IPS-NIHi7 (cell line): ENCODE data around the gene AIP.
"Not testable (repeated sequence)": the region's sequence is repeated elsewhere in the genome, so short reads cannot be mapped to it uniquely, and the experiment has no call there.

Experiments
- DNase-seq: peaks from one replicate; pipeline ENCODE4 v3.0.0; 2012; ENCODE audit warnings: mixed read lengths; ENCODE audit errors: extremely low spot score

Gene AIP

DNA sequence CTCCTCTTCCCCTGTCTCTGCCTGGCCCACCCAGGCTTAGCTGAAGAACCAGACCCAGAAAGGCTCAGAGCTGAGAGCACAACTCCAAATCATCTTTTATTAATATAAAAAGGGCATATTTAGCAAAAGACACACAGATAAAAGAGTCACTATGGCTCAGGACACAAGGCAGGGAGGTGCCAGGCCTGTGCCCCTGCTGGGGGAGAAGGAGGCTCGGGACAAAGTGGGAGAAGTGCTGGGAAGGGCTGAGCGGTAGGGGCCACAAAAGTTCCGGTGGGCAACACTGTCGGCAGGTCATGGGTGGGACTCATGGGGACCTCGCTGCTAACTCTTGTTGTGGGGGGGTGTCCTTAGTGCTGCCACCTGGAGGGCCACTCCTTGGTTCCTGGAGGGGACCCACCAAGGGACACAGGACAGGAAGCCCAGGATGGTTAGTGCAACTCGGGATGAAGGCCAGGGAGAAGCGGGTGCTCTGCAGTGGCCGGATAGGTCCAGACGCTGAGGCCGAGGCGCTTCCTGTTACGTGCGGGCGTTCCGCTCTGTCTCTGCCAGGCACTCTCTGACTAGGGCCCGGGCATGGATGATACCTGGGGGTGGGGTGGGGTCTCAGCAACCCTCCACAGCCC is 23.7 kb downstream of the AIP start:
- DNase-seq, result no peak

DNA sequence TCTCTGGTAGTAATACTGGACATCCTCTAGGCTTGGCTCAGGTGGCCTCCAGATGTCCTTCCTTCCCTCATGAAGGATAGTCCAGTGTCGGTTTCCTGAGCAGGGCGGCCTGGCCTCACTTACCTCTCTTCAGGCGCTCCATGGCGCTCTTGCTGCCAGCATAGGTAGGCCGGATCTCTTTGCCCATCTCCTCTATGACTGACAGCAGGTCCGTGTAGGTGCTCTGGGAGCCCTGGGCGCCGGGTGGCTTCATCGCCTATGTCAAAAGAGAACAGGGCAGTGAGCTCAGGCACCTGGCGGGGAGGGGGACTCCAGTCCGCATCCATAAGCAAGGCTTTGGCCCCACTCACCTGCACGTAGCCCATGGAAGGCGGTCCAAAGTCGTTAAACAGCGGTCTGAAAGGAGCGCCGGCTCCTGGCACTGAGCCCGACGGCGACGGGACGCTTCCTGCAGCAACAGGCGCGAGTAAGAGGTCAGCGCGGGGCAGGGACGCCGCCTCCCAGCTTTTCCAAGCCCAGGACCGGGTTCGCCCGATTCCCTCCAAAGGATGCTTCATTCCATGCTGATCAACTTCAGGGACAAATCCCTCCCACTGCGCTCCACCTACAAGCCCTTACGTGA is 24.5 kb downstream of the AIP start:
- peak; percentile 43 for DNase-seq

GRCh38 chr11:67507864-67508485 is 25.1 kb downstream of the AIP start, which contains the start of gene CDK2AP2:
Gene CDK2AP2 (minus strand): TSS chr11:67508162. CDS start chr11:67508082, 80 bp downstream.
- DNase-seq, result peak; percentile 99

DNA sequence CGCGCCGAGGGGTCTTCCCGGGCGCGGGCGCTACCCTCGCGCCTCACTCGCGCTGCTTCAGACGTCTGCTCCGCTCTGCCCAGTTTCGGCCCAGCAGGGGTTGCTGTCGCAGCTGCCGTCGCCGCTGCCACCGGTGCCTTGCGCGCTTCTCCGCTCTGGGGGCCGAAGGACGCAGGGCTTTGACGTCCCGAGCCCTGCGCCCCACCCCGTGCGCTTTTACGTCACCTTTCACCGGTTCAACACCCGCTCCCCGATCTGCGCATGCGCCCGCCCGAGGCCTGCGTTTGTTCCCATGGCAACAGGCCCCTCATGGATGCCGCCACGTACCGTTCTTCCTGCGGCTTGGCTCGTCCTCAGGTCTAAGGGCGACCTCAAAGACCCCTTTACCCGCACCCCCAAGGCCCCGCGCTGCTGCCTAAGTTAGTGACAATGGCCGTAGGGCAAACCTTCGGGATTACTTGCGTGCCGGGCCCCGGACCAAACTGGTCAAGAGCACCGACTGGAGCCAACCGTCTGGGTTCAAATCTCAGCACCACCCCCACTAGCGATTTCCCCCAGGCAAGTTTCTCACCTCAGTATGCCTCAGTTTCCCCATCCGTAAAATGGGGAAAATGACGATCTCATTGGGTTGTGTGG is 25.8 kb downstream of the AIP start:
- DNase-seq, result peak; percentile 100

DNA sequence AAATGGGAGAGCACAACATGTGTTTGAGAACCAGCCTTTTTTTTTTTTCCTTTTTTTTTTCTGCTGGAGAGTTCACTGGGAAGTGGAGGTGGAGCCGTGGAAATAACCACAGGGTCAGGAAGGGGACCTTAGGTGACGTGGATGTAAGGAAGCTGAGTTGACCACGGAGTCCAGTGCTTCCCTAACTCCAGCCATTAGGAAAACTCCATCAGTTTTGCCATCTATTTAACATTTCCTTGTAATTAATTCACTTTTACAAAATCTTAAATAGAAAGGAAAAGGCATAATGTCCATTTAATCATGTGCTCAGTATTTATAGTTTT is 27.2 kb downstream of the AIP start:
- no peak for DNase-seq

DNA sequence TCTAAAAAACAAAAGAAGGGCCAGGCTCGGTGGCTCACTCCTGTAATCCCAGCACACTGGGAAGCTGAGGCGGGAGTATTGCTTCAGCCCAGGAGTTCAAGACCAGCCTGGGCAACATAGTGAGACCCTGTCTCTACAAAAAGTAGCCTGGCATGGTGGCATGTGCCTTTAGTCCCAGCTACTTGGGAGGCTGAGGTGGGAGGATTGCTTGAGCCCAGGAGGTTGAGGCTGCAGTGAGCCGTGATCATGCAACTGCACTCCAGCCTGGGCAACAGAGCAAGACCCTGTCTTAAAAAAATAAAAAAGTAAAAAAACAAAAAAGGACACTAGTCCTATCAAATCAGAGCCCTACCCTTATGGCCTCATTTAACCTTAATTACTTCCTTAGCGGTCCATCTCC is 28.7 kb downstream of the AIP start:
- DNase-seq, result not testable (repeated sequence)

GRCh38 chr11:67514116-67514515 is 31.3 kb downstream of the AIP start:
- no peak for DNase-seq

DNA sequence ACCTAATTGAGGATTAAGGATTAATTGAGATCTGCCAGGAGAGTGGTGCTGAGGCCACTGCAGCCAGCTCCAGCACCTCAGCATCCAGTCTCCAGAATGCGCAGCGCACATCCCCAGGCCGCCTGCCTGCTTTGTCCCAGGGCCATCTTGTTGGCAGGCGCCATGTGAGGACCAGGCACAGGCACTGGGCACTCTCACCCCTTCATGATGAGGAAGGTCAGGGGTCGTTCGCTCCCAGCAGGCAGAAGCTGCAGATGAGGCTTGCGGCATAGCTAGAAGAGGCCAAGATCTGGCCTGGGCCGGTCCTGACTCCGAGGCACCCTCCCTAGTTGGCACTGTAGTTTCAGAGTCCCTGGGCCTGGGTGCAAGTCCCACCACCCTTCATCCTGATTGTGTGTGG is 34.0 kb downstream of the AIP start:
- DNase-seq, result no peak

GRCh38 chr11:67517784-67518552 is 35.1 kb downstream of the AIP start:
- no peak for DNase-seq

- DNase-seq, result no peak
Measured at GRCh38 chr11:67519726-67520125, 36.9 kb downstream of the AIP start.

GRCh38 chr11:67520856-67521824 is 38.3 kb downstream of the AIP start:
- no peak for DNase-seq

DNA sequence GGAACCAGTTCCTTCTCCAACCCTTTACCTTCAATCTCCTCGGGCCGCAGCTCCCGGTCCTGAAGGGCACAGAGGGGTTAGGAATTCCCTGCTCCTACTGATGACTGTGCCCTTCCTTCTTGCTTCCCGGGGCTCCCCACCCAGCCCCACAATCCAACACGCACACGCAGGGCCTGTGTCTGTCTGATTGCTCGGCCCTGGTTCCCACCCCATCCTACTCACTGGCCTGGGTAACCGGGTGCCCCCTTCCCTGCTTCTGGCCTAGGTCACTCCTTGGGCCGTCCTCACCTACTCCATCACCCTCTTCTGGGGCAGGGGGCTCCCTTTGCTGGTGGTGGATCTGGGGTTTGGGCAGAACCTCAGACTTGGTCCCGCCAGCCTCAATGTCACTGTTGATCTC is 39.1 kb downstream of the AIP start:
- no peak for DNase-seq

DNA sequence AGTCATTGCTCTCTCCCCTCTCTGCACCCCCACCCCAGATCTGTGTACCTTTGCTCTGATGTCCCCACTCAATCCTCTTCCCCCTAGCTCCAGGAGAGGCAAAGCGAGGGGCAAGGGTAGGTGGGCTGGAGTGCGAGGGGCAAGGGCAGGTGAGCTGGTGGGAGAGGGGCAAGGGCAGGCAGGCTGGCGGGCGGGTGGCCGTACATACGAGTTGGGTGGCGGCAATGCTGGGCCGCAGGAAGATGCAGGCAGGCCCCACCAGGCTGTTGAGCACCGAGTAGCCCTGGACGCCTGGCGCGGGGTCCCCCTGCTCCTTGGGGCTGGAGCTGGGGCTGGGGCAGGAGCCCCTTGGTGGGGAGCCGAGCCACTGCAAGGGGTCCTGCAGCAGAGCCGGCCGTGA is 39.5 kb downstream of the AIP start:
- no peak for DNase-seq

DNA sequence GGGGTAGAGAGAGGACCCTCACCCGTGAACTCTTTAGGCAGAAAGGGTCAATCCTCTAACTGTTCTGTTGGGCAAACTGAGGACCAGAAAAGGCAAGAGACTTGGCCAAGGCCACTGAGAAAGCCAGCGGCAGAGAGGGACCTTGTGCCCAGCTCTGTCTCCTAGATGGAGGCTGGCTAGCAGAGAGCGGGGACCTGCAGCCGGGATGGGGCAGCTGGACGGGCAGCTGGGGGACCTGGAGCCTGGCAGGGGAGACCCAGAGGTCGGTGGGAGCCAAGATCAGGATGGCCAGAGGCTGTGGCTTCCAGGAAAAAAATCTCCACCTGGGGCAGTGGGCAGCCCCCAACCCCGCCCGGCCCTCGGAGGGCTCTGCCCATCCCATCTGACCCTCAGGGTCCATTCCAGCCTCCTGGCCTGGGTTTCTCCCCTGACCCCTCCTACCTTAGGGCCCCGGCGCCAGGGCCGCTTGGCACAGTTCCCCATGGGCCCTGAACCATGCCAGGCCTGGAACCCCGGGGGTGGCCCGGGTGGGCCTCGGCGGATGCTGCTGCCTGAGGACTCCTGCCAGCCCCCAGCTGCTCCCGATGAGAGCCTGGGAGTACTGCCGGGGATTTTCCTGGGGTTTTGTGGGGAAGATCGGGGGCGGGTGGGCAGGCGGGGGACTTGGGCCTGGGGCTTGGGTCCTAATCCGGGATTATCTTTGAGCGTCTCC is 40.2 kb downstream of the AIP start, which contains the start of gene CABP2:
TSS of gene CABP2 (minus strand) at position 603 of the 712 bp plus-strand sequence. CDS start at position 483, 120 bp downstream.
- no peak for DNase-seq

GRCh38 chr11:67523556-67524479 is 41.0 kb downstream of the AIP start:
- DNase-seq, result no peak

- DNase-seq, result no peak
Measured at GRCh38 chr11:67524480-67524808, 41.6 kb downstream of the AIP start.

- no peak for DNase-seq
Measured at GRCh38 chr11:67525275-67525976, 42.6 kb downstream of the AIP start.

DNA sequence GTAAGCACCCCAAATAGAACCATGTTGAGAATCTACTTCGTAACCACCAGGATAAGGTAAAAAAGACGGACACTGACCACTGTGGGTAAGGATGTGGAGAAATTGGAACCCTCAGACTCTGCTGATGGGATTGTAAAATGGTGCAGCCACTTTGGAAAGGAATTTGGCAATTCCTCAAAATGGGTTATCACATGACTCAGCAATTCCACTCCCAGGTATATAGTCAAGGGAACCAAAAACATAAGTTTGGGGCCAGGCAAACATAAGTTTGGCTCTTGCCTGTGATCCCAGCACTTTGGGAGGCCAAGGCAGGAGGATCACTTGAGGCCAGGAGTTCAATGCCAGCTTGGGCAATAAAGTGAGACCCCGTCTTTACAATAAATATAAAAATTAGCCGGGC is 45.5 kb downstream of the AIP start:
- DNase-seq, result no peak

- no peak for DNase-seq
Measured at GRCh38 chr11:67530282-67530592, 47.4 kb downstream of the AIP start.
